Measurements from ENCODE around the gene AVPR1A. TPM values are rescaled to one million over a fixed set of nuclear protein-coding genes. Genes with fewer than 3 reads are reported as not detected.
"Not testable (repeated sequence)": the region's sequence is repeated elsewhere in the genome, so short reads cannot be mapped to it uniquely, and the experiment has no call there.

Gene AVPR1A
- total RNA-seq = not detected

DNA sequence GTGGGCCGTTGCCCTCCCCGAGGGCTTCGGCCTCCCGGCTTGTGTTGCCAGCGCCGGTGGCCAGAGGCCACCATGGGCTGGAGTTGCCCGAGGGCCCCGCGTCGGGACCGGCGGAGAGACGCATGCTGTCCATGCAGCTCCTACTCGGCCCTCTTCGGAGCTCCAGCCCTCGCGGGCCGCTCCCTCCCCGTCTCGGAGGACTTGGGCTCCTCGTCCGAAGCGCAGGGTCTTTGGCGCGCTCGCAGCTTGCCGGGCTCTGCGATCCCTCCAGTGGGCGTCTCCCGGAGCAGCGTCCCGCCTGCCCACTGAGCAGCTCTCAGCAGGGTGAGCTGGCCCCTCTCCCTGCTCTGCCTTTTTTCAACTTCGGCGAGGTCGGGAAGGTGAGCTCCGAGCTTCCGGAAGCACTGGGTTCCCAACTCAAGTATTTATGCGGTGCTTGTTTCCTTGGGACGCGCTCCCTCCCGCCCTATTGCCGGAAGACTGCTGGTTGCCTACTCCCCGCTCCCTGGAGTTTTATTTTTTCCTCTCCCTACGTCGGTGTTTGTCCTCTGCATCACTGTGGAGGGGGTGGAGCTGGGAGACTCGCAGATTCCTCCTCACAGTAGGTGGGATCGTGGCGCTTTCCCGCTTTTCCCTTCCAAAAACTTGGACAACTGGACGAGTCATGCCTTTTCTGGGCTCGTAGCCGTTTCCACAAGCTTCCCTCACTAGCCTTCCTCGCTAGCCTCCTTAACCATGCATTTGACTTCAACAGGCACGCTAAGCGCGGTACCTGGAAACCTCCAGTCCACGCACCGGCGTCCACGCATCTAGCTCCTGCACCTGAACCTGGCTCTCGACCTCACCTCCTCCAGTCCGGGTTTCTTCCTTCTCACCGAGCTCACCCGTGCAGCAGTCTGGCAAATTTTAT, at the start of gene AVPR1A:
Gene AVPR1A (minus strand): TSS at position 489 of the 910 bp plus-strand sequence. CDS start 365 bp downstream, at position 124.
- DNase-seq (ENCODE audit: low spot score) (no peak), ATAC-seq (no peak)
- Mint-ChIP-seq H3K9me3 (peaks cover 9% of the 10 kb centered on the region), H3K27me3 (peaks cover 39% of the 10 kb centered on the region in 2 donors), H3K4me1 (ENCODE audit: low read depth in 2 of 2) (peaks cover 5 to 6% of the 10 kb centered on the region in 2 donors), H3K4me3 (peak within 1 kb of the TSS; percentile 15), H3K36me3 (peaks cover 6% of the 10 kb centered on the region), H3K27ac (peak within 1 kb of the TSS in 1 of 2 donors; percentile 29)

DNA sequence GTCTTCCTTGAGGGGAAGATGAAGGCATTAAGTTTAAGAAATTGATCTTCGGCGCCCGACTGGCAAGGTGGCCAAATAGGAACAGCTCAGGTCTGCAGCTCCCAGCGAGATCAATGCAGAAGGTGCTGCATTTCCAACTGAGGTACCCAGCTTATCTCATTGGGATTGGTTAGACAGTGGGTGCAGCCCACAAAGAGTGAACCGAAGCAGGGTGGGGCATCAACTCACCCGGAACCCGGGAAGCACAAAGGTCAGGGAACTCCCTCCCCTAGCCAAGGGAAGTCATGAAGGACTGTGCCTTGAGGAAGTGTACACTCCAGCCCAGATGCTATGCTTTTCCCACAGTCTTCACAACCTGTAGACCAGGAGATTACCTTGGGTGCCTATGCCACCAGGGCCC, 45.2 kb upstream of the AVPR1A start:
- Mint-ChIP-seq H3K4me3 (no peak overlapping the region), H3K9me3 (peaks cover 21% of the 10 kb centered on the region), H3K36me3 (peaks cover 17% of the 10 kb centered on the region), H3K27ac (no peak overlapping the region), H3K27me3 (no peaks in the 10 kb centered on the region), H3K4me1 (ENCODE audit: low read depth in 2 of 2) (no peaks in the 10 kb centered on the region)
- ATAC-seq = no peak
- DNase-seq (ENCODE audit: low spot score) = no peak

DNA sequence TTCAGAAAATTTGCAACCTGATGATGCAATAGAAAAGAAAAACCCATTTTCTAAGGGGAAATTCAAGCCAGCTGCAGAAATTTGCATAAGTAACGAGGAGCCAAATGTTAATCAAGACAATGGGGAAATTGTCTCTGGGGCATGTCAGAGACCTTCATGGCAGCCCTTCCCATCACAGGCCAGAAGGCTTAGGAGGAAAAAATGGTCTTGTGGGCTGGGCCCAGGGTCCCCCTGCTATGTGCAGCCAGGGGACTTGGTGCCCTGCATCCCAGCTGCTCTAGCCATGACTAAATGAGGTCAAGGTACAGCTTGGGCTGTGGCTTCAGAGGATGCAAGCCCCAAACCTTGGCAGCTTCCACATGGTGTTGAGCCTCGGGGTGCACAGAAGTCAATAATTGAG, 28.2 kb upstream of the AVPR1A start:
- Mint-ChIP-seq H3K9me3 (peaks cover 12% of the 10 kb centered on the region), H3K27me3 (no peaks in the 10 kb centered on the region), H3K27ac (no peak overlapping the region), H3K36me3 (peaks cover 9% of the 10 kb centered on the region), H3K4me1 (ENCODE audit: low read depth in 2 of 2) (no peaks in the 10 kb centered on the region), H3K4me3 (no peak overlapping the region)
- DNase-seq (ENCODE audit: low spot score) = no peak
- ATAC-seq = no peak

DNA sequence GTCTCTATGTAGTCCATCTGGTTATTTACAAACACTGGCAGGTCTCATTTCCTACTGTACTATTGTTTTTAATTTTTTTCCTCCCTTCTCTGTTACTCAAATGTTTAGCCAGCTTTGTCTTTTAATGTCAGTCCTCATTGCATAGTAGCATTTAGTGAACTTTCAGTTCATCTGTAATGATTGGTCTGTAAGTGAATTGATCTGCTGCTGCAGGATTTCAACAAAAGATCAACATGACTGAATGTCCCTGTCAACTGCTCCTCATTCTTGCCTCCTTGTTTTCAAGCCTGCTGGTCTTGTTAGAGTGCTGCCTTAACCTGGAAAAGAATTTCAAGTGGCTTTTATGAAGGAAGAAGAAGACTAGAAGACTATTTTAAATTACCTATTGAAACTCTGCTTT, 19.3 kb upstream of the AVPR1A start:
- H3K9me3 Mint-ChIP-seq = peaks cover 6% of the 10 kb centered on the region
- no peaks in the 10 kb centered on the region for H3K4me1 Mint-ChIP-seq (ENCODE audit: low read depth in 2 of 2)
- H3K36me3 Mint-ChIP-seq = peaks cover 4% of the 10 kb centered on the region
- DNase-seq (ENCODE audit: low spot score) = no peak
- no peak overlapping the region for H3K27ac Mint-ChIP-seq
- H3K4me3 Mint-ChIP-seq = no peak overlapping the region
- no peaks in the 10 kb centered on the region for H3K27me3 Mint-ChIP-seq
- ATAC-seq = no peak

DNA sequence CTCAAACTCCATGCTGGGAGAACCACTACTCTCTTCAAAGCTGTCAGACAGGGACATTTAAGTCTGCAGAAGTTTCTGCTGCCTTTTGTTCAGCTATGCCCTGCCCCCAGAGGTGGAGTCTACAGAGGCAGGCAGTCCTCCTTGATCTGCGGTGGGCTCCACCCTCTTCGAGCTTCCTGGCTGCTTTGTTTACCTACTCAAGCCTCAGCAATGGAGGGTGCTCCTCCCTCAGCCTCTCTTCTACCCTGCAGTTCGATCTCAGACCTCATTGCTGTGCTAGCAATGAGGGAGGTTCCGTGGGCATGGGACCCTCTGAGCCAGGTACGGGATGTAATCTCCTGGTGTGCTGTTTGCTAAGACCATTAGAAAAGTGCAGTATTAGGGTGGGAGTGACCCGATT, 16.7 kb upstream of the AVPR1A start:
- H3K27ac Mint-ChIP-seq; ATAC-seq; H3K36me3 Mint-ChIP-seq; DNase-seq (ENCODE audit: low spot score); H3K4me1 Mint-ChIP-seq (ENCODE audit: low read depth in 2 of 2); H3K4me3 Mint-ChIP-seq; H3K27me3 Mint-ChIP-seq; H3K9me3 Mint-ChIP-seq: not testable (repeated sequence)

DNA sequence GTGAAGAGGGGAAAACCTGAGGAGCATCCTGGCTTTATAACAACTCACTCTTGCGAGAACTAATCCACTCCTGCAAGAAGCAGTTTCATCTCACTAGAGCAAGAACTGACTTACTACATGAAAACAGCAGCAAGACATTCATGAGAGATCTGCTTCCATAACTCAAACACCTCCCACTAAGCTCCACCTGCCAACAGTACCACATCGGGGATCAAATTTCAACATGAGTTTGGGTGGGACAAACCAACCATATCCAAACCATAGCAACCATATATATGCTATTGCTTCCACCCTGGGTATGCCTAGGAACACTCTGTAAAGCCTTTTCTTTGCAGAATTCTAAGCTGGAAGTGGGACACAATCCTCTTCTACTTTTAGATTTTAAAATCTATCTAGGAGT, 13.9 kb upstream of the AVPR1A start:
- H3K4me3 Mint-ChIP-seq = no peak overlapping the region
- H3K4me1 Mint-ChIP-seq (ENCODE audit: low read depth in 2 of 2) = no peaks in the 10 kb centered on the region

DNA sequence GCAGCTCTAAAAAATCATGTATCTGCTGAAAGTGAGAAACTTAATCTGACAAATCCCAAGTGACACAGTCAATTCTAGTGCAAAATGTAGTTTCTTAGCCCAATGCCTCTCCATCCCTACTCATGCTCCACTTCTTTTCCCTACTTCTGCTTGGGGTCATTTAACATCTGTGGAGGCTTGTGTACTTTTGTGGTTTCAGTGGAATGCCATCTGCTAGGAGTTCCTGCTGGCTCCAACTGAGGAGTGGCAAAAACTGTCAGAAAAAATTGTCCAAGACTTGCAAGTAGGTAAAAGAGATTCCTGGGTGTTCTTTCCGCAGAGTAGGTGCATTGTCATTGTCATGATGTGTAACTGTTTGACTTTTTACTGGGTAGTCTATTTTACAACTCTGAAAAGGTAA, 12.5 kb upstream of the AVPR1A start:
- no peak overlapping the region for H3K27ac Mint-ChIP-seq
- H3K36me3 Mint-ChIP-seq = no peaks in the 10 kb centered on the region
- H3K4me3 Mint-ChIP-seq = no peak overlapping the region
- no peaks in the 10 kb centered on the region for H3K4me1 Mint-ChIP-seq (ENCODE audit: low read depth in 2 of 2)
- H3K27me3 Mint-ChIP-seq = no peaks in the 10 kb centered on the region
- ATAC-seq = no peak
- no peak for DNase-seq (ENCODE audit: low spot score)
- peaks cover 3% of the 10 kb centered on the region for H3K9me3 Mint-ChIP-seq

More for the DNA sequence above, 13.9 kb upstream of the AVPR1A start:
- ATAC-seq (no peak), DNase-seq (ENCODE audit: low spot score) (no peak)
- peaks cover 3% of the 10 kb centered on the region for H3K9me3 Mint-ChIP-seq
- no peaks in the 10 kb centered on the region for H3K36me3 Mint-ChIP-seq
- H3K27ac Mint-ChIP-seq = no peak overlapping the region
- H3K27me3 Mint-ChIP-seq = no peaks in the 10 kb centered on the region

DNA sequence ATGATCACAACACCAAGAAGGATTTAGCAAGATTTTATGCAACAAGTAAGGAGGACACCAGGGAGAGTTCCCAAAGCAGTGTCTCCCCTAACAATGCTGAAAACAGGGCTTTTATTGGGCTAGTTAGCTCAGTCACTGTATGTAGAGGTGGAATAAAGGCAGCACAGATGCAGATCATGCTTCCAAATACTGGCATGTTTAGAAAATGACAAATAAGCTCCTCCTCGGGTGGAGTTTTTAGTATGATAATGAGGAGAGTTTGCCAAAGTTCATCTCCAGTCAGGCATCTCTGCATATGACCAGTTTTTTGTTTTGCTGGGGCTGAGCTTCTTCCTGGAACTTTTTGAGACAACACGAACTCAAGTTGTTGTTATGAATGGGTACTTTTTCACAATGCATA, 4.4 kb upstream of the AVPR1A start:
- Mint-ChIP-seq H3K4me1 (ENCODE audit: low read depth in 2 of 2) (peaks cover 5 to 6% of the 10 kb centered on the region in 2 donors), H3K27ac (no peak overlapping the region)

DNA sequence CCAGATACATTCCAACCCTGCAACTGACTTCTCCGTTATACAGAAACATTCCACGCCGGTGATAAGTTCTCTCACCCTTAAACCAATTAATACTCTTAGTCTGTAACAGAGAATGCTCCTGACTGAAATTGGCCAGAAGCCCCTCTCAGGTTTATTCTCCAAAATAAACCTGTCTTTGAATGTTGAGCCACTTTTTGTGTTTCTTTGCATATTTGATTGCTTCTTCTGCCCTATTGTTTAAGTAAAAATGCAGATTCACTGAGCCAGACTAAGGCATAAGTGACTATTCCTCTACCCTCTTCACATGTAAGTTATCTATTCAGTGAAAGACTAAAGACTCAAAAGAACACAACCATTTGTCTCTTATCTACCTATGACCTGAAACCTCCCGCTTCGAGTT, 3.6 kb upstream of the AVPR1A start:
- Mint-ChIP-seq H3K36me3 (peaks cover 5% of the 10 kb centered on the region), H3K9me3 (peaks cover 9% of the 10 kb centered on the region), H3K27me3 (peaks cover 29 to 35% of the 10 kb centered on the region in 2 donors), H3K4me1 (ENCODE audit: low read depth in 2 of 2) (peaks cover 5 to 6% of the 10 kb centered on the region in 2 donors), H3K4me3 (no peak overlapping the region), H3K27ac (no peak overlapping the region)
- no peak for ATAC-seq
- no peak for DNase-seq (ENCODE audit: low spot score)

More for the DNA sequence above, 4.4 kb upstream of the AVPR1A start:
- Mint-ChIP-seq H3K36me3 (no peaks in the 10 kb centered on the region), H3K27me3 (peaks cover 22 to 29% of the 10 kb centered on the region in 2 donors), H3K4me3 (no peak overlapping the region), H3K9me3 (peaks cover 6% of the 10 kb centered on the region)
- ATAC-seq (no peak), DNase-seq (ENCODE audit: low spot score) (no peak)

DNA sequence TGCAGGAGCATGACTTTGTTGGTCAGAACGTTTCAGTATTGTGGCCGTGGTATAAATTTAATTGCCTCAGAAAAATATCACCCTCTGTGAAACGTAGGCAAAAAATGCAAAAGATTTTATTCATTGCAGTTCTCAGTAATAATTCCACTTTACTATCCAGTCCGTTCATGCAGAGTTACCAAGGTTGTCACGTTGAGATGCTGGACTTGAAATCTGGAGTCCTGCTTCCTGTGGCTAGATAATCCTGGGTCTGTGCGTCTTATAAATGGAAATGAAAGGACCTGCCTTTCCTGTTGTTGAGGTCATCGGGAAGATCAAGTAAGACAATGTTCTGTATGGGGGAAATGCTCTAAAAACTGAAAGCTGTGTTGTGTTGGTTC, 1.3 kb upstream of the AVPR1A start:
- peaks cover 9% of the 10 kb centered on the region for H3K9me3 Mint-ChIP-seq
- no peak overlapping the region for H3K4me3 Mint-ChIP-seq
- no peak overlapping the region for H3K27ac Mint-ChIP-seq
- H3K27me3 Mint-ChIP-seq = peaks cover 39% of the 10 kb centered on the region in 2 donors
- peaks cover 6% of the 10 kb centered on the region for H3K36me3 Mint-ChIP-seq
- DNase-seq (ENCODE audit: low spot score) (no peak), ATAC-seq (no peak)
- H3K4me1 Mint-ChIP-seq (ENCODE audit: low read depth in 2 of 2) = peaks cover 5 to 6% of the 10 kb centered on the region in 2 donors

DNA sequence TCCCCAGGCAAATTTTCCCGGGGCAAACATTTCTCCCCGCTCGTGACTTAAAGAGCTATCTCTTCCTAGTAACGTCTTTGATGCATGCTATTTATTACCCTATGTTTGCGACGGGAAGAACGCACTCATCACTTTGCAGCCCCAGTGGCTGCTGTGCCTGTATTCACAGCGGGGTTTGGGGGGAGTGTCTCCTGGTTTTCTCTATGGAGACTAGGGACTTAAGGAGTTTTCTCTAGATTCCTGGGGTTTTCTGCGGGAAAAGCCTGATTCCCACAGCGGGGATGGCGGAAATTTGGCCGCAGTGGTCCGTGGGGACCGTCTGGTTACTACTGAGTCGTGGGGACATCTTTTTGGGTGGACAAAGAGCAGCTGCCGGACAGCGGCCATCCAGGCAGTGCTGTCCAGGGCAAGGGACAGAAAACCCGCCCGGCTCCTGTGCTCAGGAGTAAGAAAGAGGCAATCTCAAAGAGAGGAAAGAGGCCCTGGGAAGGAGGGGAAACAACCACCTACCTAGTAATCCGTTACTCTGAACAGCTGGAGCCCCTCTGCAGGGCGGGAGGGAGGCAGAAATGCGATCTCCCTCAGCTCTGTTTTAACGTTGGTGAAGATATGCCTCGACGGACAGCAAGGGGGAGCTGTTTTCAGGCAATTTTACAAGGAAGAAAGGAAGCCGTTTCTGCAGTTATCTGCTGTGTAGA, 771 bp upstream of the AVPR1A start:
- ATAC-seq (no peak), DNase-seq (ENCODE audit: low spot score) (no peak)
- H3K27me3 Mint-ChIP-seq = peaks cover 39% of the 10 kb centered on the region in 2 donors
- peak overlapping the region in 1 of 2 donors; percentile 29 for H3K27ac Mint-ChIP-seq
- H3K4me3 Mint-ChIP-seq = peak overlapping the region; percentile 15
- H3K4me1 Mint-ChIP-seq (ENCODE audit: low read depth in 2 of 2) = peaks cover 5 to 6% of the 10 kb centered on the region in 2 donors
- peaks cover 6% of the 10 kb centered on the region for H3K36me3 Mint-ChIP-seq
- H3K9me3 Mint-ChIP-seq = peaks cover 9% of the 10 kb centered on the region

DNA sequence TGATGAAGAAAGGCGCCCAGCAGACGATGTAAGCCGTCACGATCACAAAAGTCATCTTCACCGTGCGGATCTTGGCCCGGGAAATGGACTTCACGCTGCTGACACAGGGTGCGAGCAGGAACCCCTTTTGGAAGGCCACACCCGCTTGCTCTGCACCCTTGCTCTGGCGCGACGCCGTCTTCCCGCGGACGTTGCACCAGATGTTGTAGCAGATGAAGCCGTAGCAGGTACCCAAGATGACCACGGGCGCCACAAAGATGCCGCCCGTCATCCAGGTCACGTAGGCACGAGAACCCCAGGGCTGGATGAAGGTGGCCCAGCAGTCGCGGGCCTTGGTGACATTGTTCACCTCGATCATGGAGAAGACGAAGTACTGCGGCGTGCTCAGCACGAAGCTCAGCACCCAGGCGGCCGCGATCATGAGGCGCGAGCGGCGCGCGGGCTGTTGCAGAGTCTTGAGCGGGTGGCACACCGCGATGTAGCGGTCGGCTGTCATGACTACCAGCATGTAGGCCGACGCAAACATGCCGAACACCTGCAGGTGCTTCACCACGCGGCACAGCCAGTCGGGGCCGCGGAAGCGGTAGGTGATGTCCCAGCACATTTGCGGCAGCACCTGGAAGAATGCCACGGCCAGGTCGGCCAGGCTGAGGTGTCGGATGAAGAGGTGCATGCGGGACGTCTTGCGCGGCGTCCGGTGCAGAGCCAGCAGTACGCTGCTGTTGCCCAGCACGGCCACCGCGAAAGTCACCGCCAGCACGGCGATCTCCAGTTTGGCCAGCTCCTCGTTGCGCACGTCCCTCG, 890 bp downstream of the AVPR1A start:
- H3K4me3 Mint-ChIP-seq = no peak overlapping the region
- H3K9me3 Mint-ChIP-seq = peaks cover 9% of the 10 kb centered on the region
- no peak for DNase-seq (ENCODE audit: low spot score)
- H3K36me3 Mint-ChIP-seq = peaks cover 6% of the 10 kb centered on the region
- peaks cover 5 to 6% of the 10 kb centered on the region in 2 donors for H3K4me1 Mint-ChIP-seq (ENCODE audit: low read depth in 2 of 2)
- peak in 1 of 2 donors; percentile 40 for ATAC-seq
- H3K27ac Mint-ChIP-seq = no peak overlapping the region
- peaks cover 39% of the 10 kb centered on the region in 2 donors for H3K27me3 Mint-ChIP-seq

DNA sequence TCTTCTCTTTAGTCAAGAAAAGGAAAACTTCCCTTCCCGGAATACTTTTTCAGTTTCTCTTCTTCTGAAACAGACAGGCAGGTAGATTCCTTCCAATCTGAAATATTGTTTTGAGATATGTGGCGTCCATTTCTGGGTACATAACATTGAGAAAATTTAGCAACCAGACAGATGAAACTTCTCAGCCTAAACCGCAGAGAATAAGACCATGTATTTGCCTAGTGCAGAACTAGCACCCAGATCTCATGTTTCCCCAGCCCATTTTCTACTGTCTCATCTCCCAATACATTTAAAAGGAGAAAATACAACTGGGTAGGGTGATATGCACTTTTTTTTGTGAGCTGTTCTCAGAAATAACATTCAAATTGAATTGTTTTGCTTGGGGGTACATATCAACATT, 6.4 kb downstream of the AVPR1A start:
- ATAC-seq (no peak), DNase-seq (ENCODE audit: low spot score) (no peak)
- Mint-ChIP-seq H3K9me3 (peaks cover 4% of the 10 kb centered on the region), H3K4me1 (ENCODE audit: low read depth in 2 of 2) (no peaks in the 10 kb centered on the region), H3K4me3 (no peak overlapping the region), H3K27me3 (peaks cover 4 to 10% of the 10 kb centered on the region in 2 donors), H3K36me3 (peaks cover under 1% of the 10 kb centered on the region), H3K27ac (no peak overlapping the region)

Data from natural killer cell treated with Interleukin-12 subunit alpha and Interleukin-12 subunit beta and Interleukin-15 and Interleukin-18, amount 100 ng/mL, for 72 hours (primary cell).